Suppressor macrophage treated with lipopolysaccharide for 4 hours (primary cell): ENCODE data around the gene COL19A1.
A peak's percentile ranks its signal among the peaks of the same experiment; 100 is the strongest.

Source experiments
- DNase-seq: peaks from one replicate; pipeline ENCODE4 v3.0.0-alpha.2; 2020

COL19A1 gene

DNA sequence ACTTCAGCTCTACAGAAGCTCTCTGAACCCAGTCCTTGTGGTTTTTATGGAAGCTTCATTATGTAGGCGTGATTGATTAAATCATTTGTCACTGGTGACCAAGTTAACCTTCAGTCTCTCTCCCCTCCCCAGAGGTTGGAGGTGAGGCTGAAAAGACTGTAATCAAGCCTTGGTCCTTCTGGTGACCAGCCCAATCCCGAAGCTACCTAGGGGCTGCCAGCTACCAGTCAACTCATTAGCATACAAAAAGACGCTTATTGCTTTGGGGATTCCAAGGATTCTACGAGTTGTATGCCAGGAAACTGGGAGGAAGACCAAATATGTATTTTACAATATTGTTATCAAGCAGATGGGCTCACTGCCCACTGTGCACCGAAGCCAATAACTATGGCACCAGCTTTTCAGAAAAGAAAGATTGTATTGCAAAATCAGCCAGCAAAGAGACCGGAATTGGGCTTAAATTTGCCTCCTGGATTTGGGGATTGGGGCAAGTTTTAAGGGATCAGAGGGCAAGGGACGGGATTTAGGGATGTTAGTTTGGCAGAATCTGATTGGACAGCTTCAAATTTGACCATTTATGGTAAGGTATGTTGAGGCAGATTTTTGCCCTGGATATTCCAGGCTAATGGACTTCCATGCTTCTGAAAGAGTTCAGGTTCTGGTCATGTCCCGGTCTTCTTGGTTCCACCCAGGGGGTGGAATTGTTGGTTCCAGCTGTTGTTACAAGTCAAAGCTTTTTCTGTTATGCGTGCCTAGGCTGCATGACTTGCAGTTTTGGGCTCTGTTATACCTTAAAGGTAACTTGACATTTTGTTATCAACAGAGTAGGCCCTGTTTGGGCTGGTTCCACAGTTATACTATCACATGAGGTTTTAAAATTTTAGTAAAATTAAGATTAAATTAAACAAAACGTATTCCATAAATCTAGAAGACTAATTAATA, 269.1 kb downstream of the COL19A1 start:
- no peak for DNase-seq

GRCh38 chr6:70136996-70137395, 270.6 kb downstream of the COL19A1 start:
- DNase-seq, result no peak

DNA sequence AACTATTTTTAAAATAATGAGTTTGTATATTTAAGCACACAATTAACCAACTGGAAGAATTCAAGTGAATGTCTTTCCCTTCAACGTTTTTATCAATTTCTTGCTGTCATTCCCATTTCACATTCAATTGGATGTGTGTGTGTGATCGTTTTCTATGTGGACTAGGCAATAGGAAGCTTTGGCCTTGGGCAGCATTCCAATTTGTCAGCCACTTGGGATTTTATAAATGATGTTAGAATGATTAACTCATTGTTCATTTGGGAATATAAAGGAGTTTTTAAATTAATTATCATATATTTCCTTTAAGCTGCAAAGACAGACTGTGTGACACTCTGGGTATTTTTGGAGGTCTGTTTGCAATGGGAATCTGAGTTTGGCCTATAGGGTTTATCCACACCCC, 274.1 kb downstream of the COL19A1 start:
- no peak for DNase-seq

GRCh38 chr6:70142034-70142433, 275.7 kb downstream of the COL19A1 start:
- DNase-seq, result no peak

DNA sequence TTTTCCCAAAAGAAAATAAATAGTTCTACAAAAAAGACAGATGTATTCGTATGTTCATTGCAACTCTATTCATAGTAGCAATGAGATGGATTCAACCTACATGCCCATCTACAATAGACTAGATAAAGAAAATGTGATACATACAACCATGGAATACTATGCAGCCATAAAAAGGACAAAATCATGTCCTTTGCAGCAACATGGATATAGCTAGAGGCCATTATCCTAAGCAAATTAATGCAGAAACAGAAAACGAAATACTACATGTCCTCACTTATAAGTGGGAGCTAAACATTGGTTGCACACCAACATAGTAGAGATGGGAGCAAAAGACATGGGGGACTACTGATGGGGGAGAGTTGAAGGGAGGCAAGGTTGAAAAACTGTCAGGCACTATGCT, 278.8 kb downstream of the COL19A1 start:
- DNase-seq, result no peak

DNA sequence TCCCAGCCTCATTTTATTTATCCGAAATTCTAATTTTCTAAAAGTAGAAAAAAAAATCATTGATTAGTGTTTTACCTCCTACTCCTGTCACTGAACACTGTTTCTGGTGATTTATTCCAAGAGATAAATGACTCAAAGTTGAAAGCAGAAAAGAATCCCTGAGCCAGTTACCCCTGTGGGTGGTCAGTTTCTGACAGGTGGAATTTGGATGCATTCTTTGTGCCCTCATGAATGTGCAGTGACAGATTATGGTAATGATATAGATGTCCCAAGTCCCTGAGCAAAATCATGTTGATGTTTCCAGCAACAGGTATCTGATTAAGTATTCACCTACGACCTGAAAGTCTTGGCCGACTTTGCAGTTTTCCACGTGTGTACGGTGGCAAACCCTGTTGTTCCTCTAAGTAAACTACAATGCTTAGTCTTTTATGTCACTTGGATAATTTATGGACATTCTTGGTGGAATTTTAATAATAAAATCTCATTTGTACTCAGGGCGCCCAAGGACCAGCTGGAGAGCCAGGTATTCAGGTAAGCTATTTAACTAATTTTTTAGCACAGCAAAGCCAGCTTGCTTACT, 282.9 kb downstream of the COL19A1 start:
- DNase-seq, result no peak

GRCh38 chr6:70150521-70150920, 284.2 kb downstream of the COL19A1 start:
- no peak for DNase-seq

DNA sequence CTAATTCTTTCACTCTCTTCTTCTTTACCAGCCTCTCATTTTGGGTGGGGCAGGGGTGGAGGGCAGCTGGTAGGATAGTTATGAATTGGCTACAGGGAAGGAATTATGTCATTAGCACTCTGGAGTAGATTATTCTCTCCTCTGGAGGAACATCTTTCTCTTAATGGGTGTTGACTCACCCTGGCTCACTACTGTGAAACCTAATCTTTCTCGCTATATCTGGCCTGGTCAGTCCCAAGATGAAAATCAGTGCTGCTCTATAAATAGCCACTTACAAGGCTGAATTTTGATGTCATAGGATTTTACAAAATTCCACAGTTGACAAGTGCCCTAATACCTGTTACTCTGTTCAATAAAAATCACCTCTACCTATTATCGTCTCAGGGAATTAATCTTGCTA, 285.3 kb downstream of the COL19A1 start:
- DNase-seq, result no peak

DNA sequence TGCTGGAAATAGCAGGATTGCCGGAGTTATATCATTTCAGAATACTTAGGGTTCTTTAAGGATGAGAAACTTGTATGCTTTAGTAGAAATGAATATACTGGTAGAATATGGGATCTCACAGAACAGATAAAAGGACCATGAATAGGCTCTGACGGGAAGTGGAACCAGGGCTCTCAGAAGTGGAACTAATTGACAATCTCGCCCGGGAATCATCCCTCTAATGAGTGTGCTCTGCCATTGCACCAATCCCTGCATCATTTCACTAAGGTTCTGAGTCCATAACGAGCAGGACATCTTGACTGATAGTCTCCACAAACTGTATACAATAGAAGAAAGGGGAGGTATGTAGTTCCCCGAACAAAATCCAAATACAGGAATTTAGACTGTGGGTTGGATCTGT, 286.4 kb downstream of the COL19A1 start:
- no peak for DNase-seq

- no peak for DNase-seq
These were observed 290.7 kb downstream of the COL19A1 start for GRCh38 chr6:70157086-70157485.

GRCh38 chr6:70160276-70160675, 293.9 kb downstream of the COL19A1 start:
- no peak for DNase-seq

DNA sequence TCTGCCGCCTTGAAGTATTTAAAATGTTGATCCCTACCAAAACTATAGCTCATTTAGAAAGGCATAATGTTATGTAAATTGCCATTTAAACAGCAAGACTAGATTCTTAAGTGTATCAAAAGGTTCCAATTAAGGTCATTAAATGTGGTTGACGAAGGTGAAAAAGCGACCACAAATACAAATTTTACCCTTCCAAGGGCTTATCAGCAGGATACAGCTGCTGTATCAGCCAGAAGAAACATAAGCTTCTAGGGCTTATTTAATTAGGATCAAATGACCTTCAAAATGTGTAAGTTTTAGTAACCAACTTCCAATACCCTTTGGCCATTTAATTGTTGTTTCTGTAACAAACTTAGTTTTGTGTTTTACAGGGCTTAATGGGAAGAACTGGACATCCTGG, 296.6 kb downstream of the COL19A1 start:
- DNase-seq, result no peak

DNA sequence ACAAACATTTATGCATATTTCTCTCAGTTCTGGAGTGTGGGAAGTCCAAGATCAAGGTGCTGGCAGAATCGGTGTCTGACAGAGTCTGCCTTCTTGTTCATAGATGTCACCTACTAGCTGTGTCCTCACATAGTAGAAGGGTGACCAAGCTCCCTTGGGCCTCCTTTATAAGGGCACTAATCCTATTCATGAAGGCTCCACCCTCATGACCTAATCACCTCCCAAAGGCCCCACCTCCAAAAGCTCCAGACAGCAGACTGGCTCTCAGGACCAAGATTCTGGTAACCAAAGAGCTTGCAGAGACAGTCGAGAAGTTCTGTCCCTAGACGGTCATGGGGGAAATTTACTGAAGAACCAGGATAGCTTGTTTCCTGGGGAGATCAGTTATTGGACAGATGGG, 297.4 kb downstream of the COL19A1 start:
- DNase-seq, result no peak

GRCh38 chr6:70164556-70164955, 298.2 kb downstream of the COL19A1 start:
- no peak for DNase-seq

DNA sequence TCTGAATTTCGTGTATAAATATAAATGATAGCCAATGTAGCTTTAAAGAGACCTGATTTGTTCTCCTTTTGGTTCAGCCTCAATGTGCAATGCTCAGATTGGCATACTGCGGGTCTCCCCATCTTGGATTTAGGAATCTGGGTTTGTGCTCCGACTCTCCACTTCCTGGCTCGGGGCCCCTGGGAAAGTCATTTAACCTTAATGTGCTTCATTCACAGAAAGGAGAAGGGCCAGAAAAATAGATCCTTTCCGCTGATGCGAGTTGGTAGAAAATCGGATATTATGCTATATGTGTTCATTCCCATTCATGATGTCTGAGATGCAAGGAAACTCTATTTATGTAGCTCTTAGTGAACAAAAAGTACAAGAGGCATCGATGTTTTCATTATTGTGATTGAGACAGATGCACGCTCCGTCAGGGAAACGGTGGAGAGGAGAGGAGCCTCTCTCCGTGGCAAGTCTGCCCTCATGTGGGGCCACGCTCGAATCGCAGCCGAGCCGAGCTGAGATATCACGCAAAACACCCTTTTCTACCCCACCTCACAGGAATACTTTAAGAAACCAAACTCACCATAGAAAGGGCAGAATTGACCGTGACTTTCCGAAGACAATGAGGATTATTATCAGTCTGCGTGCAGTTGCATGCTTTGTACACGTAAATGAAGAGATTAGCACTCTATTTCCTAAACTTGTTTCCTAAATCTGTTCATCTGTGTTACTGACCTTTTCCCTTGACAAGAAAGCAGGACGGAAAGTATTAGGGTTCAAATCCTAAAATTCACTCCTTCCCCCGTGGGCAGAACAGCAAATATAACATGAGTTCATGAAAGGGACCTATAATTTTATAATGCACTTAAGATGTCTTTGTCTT, 300.0 kb downstream of the COL19A1 start:
- DNase-seq, result peak; percentile 4

DNA sequence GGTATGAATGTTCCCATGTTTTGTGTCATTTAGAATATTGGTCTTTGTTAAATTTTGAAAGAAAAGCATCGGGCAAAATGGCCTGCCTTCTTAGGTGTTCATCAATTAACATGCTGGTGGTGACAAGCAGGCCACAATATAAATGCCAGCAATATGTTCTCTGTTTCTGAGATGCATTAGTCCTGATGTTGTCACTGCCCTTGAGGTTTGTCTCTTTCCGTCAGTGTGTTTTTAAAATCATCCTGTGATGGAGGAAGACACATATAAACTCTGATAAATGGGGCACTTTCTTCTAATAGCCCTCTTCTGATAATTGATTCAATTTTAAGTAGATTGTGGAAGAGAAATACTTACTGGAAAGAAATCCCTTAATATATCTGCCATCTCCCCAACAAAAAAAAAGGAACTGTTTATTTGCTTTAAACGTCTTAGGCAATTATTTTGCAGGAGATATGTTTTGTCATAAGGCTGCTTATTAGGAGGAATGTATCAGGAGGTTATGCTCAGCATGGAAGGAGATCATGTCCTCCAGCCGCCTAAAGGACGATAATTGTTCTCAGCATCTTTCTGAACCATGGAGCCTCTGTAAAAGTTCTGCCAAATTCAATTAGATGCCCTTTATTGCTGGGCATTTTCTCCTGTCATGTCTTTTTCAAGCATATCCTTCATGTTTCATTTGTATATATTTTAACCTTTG, 302.5 kb downstream of the COL19A1 start:
- no peak for DNase-seq

DNA sequence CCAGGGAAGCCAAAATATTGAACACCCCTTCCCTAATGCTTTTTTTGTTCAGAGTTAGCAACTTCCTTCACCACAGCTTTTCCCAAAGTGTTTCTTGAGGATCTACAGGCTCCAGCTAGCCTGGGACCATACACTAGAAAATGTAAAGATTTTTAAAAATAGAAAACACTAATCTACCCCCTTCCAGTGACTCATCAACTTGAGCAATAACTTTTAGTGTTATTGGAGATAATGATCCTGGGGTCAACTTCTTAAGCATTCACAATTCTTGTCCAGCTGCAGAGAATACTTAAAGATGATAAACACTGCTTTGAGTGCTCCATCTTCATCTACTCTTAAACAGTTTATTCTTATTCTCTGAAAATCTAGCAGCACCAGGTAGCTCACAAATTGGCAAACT, 304.9 kb downstream of the COL19A1 start:
- DNase-seq, result no peak

DNA sequence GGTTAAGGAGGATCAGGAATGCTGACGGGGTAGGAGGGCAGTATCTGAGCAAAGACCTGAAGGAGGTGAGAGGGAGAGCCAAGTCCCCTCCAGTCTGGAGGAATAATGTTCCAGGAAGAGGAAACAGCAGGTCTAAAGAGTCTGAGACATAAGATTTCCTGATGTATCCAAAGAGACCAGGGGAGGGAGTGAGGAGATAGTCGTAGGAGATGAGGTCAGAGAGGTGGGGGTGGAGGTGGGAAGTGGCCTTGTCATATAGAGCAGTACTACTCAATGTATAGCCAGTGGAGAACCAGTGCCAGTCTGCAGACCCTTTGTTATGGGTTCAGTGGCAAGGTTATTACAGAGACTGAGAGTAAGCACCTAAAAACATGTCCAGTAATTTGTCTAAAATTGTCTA, 305.9 kb downstream of the COL19A1 start:
- no peak for DNase-seq

DNA sequence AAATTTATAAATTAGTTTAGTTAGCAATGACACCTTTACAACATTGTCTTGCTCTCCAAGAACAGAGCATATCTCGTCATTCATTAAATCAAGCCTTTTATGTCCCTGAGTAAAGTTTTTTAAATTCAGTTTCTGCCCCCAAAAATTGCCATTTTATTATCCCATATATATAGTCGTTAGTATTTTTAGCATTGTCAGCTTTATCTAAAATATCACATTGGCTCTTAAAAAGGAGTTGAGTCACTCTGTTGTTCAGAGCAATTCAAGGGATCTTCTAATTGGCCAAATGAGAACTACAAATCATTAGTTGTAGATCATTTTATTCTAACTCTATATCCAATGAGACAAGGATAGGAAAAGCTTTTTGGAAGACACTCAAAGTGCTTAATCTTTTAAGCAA, 309.4 kb downstream of the COL19A1 start:
- no peak for DNase-seq

- DNase-seq, result no peak
These were observed 310.6 kb downstream of the COL19A1 start for GRCh38 chr6:70176842-70177550.

DNA sequence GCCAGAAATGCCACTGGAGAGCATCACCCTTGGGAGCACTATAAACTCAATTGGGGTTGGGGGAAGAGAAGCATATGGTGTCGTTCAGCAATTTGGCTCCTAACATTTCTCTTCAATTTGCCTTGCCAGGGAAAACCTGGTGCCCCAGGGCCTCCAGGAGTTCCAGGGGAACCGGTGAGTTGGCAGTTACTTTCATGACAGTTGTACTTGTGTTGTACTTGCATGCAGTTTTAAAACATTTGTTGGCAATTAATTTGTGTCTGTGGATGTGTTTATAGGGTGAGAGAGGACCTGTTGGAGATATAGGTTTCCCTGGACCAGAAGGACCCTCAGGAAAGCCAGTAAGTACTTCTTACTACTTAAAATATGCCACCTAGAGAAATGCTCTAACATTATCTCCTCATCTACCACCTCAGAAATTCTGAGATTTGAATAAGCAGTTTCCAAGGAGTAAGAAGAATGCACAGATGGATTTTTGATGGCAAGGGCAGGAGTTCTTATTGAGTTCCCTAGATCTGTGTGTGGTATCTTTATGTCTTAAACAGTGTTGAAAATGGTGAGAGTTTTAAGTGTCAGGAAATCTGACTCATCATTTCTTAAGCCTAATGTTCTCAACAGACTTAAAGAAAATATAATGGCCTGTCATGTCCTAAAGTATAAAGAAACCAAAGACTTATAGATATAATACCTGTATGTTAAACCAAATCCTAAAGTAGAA, 314.0 kb downstream of the COL19A1 start:
- no peak for DNase-seq
